ENCODE results near the gene SMIM22. TPM values are rescaled to one million over a fixed set of nuclear protein-coding genes. Genes with fewer than 3 reads are reported as not detected.

SMIM22 gene
- total RNA-seq, 1 experiment from 2014 or later, result 3.3 TPM

GRCh38 chr16:4753227-4753626, 41.9 kb upstream of the SMIM22 start:
- H3K4me2 ChIP-seq (ENCODE audit: low read length), result no peak overlapping the region
- intact Hi-C loops (cut with micrococcal nuclease), result no loop called here
- no peak overlapping the region for H3K27ac ChIP-seq (ENCODE audit: low read depth, low read length)
- no peak overlapping the region for H2AFZ ChIP-seq (ENCODE audit: low read depth, low read length, poor library complexity, severe bottlenecking)
- H3K9me3 ChIP-seq (ENCODE audit: control insufficient read depth in 1 of 2, insufficient read depth in 1 of 2, low read depth in 1 of 2, low read length in 2 of 2), result peaks cover 0 to 4% of the 10 kb centered on the region in 2 experiments; a peak in 1 of 4 replicates
- H3K27me3 ChIP-seq (ENCODE audit: insufficient read depth, low read length), result no peaks in the 10 kb centered on the region
- ATAC-seq (no peak), DNase-seq (ENCODE audit: low read depth, low spot score) (no peak)
- H3K4me1 ChIP-seq (ENCODE audit: control insufficient read depth in 1 of 2, insufficient read depth in 2 of 2, low read length in 2 of 2), result no peaks in the 10 kb centered on the region
- peaks cover 4% of the 10 kb centered on the region; the same call in 1 of the 2 replicates for H3K79me2 ChIP-seq (ENCODE audit: insufficient read depth, low read length)
- H3K9ac ChIP-seq (ENCODE audit: low read length), result no peak overlapping the region
- ChIA-PET CTCF (no interaction called here), POLR2A (no interaction called here), RAD21 (ENCODE audit: low non-redundant PET in 1 of 2, low total read pairs in 2 of 2, uncharacterized antibody in 2 of 2, unreplicated experiment in 2 of 2) (no interaction called here)
- H3K9me2 ChIP-seq (ENCODE audit: insufficient read depth), result no peaks in the 10 kb centered on the region
- no peak for TF ChIP-seq POLR2A (IDR thresholded peaks at IDR 0.05; ENCODE audit: borderline replicate concordance, extremely low read depth, insufficient read depth, insufficient read length)
- TF ChIP-seq CBX3 (IDR thresholded peaks at IDR 0.05; ENCODE audit: low read depth), result no peak
- TF ChIP-seq SIN3A (IDR thresholded peaks at IDR 0.05; ENCODE audit: low read depth), result no peak
- H3K36me3 ChIP-seq (ENCODE audit: control insufficient read depth in 1 of 2, insufficient read depth in 2 of 2, low read length in 2 of 2), result peaks cover 12% of the 10 kb centered on the region in 2 experiments; a peak in 3 of 4 replicates
- H3K4me3 ChIP-seq (replicated peaks in 1 of 2; ENCODE audit: low read depth in 1 of 2, low read length in 2 of 2), result no peak overlapping the region
- H4K20me1 ChIP-seq (ENCODE audit: insufficient read depth), result no peaks in the 10 kb centered on the region
- no TSS peak for BruUV-seq (replicated peaks)

- Histone ChIP-seq H3K4me1 (ENCODE audit: control insufficient read depth in 1 of 2, insufficient read depth in 2 of 2, low read length in 2 of 2) (no peaks in the 10 kb centered on the region), H3K9ac (ENCODE audit: low read length) (no peak overlapping the region), H4K20me1 (ENCODE audit: insufficient read depth) (no peaks in the 10 kb centered on the region), H2AFZ (ENCODE audit: low read depth, low read length, poor library complexity, severe bottlenecking) (no peak overlapping the region), H3K27me3 (ENCODE audit: insufficient read depth, low read length) (no peaks in the 10 kb centered on the region), H3K4me3 (replicated peaks in 1 of 2; ENCODE audit: low read depth in 1 of 2, low read length in 2 of 2) (no peak overlapping the region), H3K4me2 (ENCODE audit: low read length) (no peak overlapping the region), H3K9me3 (ENCODE audit: control insufficient read depth in 1 of 2, insufficient read depth in 1 of 2, low read depth in 1 of 2, low read length in 2 of 2) (peaks cover 0 to 4% of the 10 kb centered on the region in 2 experiments; a peak in 1 of 4 replicates), H3K9me2 (ENCODE audit: insufficient read depth) (no peaks in the 10 kb centered on the region), H3K36me3 (ENCODE audit: control insufficient read depth in 1 of 2, insufficient read depth in 2 of 2, low read length in 2 of 2) (peaks cover 14 to 21% of the 10 kb centered on the region in 2 experiments; a peak in 3 of 4 replicates), H3K79me2 (ENCODE audit: insufficient read depth, low read length) (peaks cover 4% of the 10 kb centered on the region; the same call in 1 of the 2 replicates), H3K27ac (ENCODE audit: low read depth, low read length) (no peak overlapping the region)
- CTCF ChIA-PET, result no interaction called here
- no TSS peak for BruUV-seq (replicated peaks)
- RAD21 ChIA-PET (ENCODE audit: low non-redundant PET in 1 of 2, low total read pairs in 2 of 2, uncharacterized antibody in 2 of 2, unreplicated experiment in 2 of 2), result no interaction called here
- intact Hi-C loops (cut with micrococcal nuclease), result no loop called here
- DNase-seq (ENCODE audit: low read depth, low spot score) (no peak), ATAC-seq (no peak)
- POLR2A ChIA-PET, result no interaction called here
- TF ChIP-seq EZH2phosphoT487 (IDR thresholded peaks at IDR 0.05; ENCODE audit: borderline replicate concordance) (no peak), POLR2AphosphoS5 (IDR thresholded peaks at IDR 0.05; ENCODE audit: low read depth, low read length) (no peak), CBX3 (IDR thresholded peaks at IDR 0.05; ENCODE audit: low read depth) (no peak), ZNF274 (IDR thresholded peaks at IDR 0.05; ENCODE audit: low read depth, low read length) (no peak), CTCF (IDR thresholded peaks at IDR 0.05 in 2 of 3, conservative IDR thresholded peaks at IDR 0.05 in 1 of 3; ENCODE audit: borderline replicate concordance in 1 of 3, insufficient read depth in 1 of 3, low read depth in 2 of 3, low read length in 2 of 3) (no peak), ELF1 (IDR thresholded peaks at IDR 0.05; ENCODE audit: borderline replicate concordance, low read depth) (no peak), MAX (IDR thresholded peaks at IDR 0.05) (no peak), SP1 (IDR thresholded peaks at IDR 0.05; ENCODE audit: low read depth) (no peak), RAD21 (IDR thresholded peaks at IDR 0.05; ENCODE audit: low read depth) (no peak), REST (IDR thresholded peaks at IDR 0.05; ENCODE audit: low read depth) (no peak), JUND (IDR thresholded peaks at IDR 0.05) (no peak), POLR2A (IDR thresholded peaks at IDR 0.05; ENCODE audit: borderline replicate concordance, extremely low read depth, insufficient read depth, insufficient read length) (no peak), YY1 (IDR thresholded peaks at IDR 0.05; ENCODE audit: extremely low read depth, insufficient replicate concordance, low read depth, low read length) (no peak), ZFX (IDR thresholded peaks at IDR 0.05) (no peak), EGR1 (IDR thresholded peaks at IDR 0.05; ENCODE audit: low read depth) (no peak), SIN3A (IDR thresholded peaks at IDR 0.05; ENCODE audit: low read depth) (no peak), EZH2 (IDR thresholded peaks at IDR 0.05) (no peak)
Measured at GRCh38 chr16:4754865-4755264, 40.3 kb upstream of the SMIM22 start.
